ENCODE measurements around the gene HTRA3.
"Not testable (repeated sequence)": the region's sequence is repeated elsewhere in the genome, so short reads cannot be mapped to it uniquely, and the experiment has no call there.

Gene HTRA3

DNA sequence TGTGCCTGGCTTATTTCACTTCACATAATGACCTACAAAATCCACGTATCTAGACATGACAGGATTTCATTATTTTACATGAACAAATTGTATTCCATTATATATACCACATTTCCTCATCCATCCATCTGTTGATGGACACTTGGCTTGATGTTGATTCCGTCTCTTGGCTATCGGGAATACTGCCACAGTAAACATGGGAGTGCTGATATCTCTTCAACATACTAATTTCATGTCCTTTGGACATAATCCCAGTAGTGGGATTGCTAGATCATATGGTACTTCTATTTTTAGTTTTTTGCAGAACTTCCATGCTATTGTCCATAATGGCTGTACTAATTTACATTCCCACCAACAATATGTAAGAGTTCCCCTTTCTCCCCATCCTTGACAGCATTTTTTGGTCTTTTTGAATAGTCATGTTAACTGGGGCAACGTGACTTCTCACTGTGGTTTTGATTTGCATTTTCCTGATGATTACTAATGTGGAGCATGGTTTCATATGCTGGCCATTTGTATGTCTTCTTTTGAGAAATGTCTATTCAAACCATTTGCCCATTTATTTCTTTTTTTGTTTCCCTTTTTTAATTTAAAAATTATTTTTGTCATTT lies 68.9 kb downstream of the HTRA3 start:
- in situ Hi-C loops (cut with MboI; ENCODE audit: low sequenced_read_pairs): no loop called here

DNA sequence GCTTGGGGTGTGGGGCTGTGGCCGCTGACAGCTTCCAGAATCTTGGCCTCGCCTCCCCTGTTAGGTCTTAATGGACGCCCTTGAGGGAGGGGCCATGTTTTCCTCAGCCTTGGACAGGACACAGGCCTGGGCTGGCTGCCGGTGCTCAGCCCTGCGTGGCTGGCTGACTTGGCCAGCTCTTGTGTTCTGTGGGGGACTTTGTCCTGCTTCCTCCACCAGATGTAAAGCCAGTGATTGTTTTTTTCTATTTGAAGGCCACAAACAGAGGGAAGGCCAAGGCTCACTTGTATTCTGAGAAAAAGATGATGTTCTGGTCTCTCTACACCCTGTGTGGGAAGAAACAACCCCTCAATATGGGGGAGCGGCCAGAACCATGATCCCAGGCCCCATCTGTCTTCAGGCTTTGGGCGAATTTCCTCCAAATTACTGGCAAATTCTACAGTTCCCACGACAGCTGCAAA lies 71.3 kb downstream of the HTRA3 start:
- in situ Hi-C loops (cut with MboI; ENCODE audit: low sequenced_read_pairs): no loop called here

DNA sequence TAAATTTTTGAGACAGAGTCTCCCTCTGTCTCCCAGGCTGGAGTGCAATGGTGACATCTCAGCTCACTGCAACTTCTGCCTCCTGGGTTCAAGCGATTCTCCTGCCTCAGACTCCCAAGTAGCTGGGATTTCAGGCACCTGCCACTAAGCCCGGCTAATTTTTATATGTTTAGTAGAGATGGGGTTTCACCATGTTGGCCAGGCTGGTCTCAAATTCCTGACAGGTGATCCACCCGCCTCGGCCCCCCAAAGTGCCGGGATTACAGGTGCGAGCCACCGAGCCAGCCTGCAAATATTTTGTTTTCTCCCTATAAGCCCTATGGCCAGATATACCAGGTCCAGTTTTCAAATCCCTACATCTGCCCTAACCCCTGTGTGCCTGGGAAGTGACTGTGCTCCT lies 71.7 kb downstream of the HTRA3 start:
- in situ Hi-C loops (cut with MboI; ENCODE audit: low sequenced_read_pairs): not testable (repeated sequence)

DNA sequence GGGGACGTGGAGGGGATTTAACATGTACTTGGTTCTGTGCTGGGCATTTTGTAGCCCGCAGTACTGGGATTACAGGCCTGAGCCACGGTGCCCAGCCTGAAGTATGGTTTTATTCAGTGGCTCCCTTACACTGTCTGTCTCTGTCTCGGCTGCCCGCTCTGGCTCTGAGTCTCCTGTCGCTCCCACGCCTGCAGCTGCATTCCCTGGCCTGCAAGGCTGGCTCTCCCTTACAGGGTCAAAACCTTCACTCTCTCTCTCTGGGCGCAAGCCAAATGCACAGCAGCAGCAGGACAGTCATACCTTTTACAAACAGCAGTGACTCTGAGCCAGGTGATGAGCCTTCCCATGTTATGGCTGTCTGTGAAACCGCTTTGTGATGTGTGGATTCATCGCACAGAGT lies 72.1 kb downstream of the HTRA3 start:
- in situ Hi-C loops (cut with MboI; ENCODE audit: low sequenced_read_pairs): no loop called here

DNA sequence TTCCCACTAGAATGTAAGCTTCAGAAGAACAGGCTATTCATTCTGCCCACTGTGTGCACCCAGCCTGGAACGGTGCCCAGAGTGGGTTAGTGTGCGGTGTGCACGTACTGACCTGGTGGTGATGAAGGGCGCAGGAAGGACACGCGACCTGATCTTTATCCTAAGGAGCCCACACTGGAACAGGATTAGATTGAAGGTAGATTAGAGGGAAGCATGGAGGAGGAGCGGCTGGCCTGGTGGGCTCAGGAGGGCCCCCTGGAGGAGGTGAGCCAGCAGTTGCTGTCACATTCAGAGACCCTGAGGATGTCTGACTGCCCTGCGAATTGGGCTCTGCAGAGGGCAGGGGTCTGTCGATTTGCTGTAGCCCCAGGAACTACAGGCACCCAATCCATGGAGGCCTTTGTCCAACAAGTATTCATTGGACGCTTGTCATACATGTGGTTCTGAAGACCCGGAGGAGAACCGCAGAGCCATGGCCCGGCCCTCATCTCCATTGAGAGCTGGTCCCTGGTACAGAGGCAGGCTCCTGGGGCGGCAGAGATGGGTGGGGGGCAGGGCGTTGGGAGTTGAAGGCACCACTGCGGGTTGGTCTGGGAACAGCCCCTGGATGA lies 73.2 kb downstream of the HTRA3 start:
- in situ Hi-C loops (cut with MboI; ENCODE audit: low sequenced_read_pairs): no loop called here

DNA sequence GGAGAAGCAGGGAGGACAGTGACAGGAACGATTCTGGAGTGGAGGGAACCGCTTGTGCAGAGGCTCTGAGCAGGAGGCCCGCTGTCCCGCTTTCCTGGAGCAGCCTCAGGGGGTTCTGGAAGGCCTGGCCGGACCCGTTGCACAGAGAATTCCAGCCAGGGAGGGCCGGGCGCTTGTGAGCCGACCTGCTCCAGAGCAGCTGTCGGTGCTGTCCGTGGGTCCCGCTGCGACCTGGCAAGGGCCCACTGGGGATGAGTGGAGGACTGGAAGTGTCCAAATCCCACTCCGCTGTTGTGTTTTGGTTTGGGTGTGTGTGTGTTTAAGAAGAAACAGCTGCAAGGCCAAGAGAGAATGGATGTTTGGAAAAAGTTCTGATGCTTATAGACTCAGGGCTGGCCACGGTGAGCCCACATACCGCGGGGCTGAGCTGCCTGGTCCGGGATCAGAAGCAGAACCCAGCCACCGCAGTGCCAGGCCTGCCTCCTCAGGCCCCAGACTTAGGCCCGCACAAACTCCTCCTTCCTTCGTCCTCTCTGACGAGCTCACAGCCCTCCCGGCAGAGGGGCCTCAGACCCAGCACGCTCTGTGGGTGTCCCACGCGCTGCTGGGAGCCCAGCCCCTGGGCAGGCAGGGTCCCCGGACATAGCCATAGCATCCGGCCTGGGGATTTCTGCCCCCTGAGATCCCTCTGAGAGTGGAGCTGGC lies 73.9 kb downstream of the HTRA3 start:
- in situ Hi-C loops (cut with MboI; ENCODE audit: low sequenced_read_pairs): no loop called here

DNA sequence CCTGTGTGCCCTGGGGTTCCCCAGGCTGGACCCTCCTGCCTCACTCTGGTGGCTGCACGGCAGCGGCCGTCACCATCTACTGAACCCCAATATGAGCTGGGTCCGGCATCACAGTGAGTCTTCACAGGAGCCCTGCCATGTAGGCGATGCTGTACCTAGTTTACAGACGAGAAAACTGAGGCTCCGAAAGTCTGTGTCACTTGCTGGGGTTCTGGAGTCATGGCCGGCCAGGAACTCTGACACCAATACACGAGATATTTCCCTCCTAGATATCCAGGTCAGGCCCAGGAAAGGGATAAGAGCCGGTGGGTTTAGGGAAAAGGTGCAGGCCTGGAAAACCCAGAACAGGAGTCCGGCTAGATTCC lies 74.4 kb downstream of the HTRA3 start:
- in situ Hi-C loops (cut with MboI; ENCODE audit: low sequenced_read_pairs): no loop called here

DNA sequence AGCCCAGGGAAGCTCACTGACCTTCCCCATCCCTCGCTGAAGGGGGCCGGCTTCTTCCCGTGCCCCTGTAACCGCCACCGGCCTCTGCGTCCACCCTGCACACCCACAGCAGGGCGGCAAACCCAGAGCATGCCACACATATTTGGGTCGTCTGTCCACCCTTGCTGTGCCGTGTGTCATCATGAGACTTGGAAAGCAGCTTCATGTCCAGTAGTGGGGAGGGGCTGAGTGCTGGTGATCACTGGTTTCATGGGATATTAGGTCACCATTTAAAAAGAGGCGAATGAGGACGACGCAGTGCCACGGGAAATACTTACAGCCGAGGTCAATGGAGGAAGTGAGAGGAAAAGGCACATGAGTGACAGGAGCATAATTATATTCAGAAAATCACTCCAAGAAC lies 74.8 kb downstream of the HTRA3 start:
- in situ Hi-C loops (cut with MboI; ENCODE audit: low sequenced_read_pairs): no loop called here

DNA sequence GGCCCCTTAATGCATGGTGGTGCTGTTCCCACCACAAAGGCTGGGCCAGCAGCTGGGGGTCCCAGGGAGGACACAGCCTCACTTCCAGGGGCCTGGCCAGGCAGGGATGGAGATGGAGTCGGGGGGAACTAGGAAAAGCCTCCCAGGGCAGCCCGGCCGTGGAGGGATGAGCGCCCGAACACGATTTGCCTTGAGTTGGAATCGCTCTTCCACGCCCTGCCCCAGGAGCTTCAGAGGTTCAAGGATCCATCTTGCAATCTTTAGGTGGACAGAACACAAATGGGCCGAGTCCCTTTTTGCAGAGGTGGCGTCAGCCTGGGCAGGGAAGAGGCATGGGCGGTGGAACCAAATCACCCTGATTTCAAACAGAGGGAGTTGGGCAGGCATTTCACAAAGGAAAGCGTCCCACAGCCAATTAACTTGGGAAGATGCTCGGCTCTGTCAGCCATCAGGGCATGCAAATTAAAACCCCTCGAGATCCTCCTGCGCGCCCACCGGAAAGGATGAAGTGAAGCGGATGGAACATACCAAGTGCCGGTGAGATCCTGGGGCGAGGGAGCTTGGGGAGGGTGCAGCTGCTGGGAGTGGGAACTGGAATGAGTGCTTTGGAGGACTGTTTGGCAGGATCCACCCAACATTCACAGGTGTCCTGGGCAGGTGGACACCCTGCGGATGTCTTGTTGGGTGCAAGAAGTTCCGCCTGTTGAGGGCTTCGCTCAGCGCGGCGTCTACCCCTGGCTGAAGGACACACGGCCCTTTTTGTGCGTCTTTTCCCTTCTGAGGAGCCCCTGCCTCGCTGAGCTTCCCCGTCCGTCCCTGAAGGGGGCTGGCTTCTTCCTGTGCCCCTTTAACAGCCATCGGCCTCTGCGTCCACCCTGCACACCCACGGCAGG lies 75.7 kb downstream of the HTRA3 start:
- in situ Hi-C loops (cut with MboI; ENCODE audit: low sequenced_read_pairs): no loop called here

DNA sequence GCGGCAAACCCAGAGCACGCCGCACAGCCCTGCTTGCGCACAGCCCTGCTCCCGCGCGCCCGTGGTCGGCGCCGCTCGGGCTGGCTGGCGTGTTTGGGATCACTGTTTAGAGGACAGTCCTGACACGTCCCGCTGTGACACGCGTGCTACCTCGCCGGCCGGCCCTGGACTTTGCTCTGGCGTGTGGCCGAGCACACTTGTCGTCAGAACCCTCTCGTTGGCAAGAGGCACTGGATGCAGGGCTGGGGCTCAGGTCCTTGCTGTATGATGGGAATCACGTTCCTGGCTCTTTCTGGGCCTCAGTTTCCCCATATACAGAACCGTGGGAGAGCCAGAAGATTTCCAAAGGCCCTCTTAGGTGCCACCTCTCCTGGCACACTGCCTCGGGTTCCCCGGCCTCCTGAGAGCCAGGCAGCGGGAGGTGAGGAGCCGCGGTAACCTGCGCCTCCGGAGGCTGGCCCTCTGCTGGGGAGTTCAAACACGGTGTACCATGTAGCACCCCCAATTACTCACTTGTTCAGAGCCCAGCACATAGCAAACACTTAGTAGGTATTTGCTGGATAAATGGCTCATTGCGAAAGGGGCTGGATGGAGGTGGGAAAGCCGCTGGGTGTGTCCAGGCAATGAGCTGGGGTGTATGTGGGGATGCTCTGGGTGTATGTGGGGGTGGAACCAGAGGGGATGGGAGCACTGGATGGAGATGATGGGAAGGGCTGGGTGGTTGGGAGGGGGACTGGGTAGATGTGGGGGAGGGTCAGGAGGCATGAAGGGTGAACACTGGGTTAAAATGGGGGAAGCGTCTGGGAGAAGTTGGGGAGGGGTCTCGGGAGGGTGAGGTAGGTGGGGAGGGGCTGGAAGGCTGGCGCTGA lies 76.6 kb downstream of the HTRA3 start:
- in situ Hi-C loops (cut with MboI; ENCODE audit: low sequenced_read_pairs): no loop called here

DNA sequence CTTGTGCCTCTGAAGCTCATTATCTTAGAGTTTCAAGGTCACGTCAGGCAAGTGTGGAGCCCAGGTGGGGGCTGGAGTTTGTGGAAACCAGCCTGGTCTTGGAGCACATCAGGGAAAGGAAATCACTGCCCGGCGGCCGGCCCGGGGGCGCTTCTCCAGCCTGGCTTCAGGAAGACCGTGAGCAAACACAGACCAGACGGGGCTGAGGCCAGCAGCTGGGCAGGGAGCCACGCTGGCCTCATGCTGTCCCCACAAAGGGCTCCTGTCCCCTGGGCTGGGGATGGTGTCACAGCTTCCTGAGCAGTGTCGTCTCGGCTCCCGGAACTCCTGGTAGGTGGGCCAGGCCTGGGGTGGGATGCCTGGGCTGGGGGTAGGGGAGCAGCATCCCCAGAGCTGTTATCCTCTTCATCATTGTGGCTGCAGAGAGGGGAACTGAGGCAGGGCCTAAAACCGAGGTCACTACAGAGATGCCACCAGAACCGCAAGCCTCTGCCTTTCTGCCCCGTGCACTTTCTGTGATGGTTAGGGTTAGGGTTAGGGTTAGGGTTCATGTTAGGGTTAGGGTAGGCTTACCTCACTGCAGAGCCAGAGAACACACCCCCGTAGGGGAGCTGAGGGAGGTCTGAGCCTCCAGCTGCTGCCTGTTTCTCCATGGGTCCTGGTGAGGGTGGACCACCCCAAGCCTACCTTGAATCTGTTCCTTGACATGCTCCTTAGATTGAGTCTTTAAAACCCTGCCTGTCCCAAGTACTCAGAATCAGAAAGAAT lies 77.5 kb downstream of the HTRA3 start:
- in situ Hi-C loops (cut with MboI; ENCODE audit: low sequenced_read_pairs): no loop called here

DNA sequence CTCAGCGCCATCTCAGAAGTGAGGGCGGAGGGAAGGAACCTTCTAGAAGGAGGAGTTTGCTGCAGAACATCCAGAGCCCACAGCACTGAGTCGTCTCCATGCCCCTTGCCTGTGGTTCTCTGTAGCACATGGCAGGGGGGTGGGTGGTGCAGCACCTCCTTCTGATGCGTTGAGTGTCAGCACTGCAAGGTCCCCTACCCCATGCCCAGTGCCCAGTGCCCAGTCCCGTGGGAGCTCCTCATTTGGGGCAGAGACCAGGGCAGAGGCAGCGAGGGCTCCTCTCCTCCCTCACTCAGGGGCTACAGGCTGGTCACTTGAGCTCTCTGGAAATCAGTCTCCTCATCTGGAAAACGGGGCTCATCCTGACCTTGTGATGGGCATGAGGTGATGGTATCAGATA lies 78.1 kb downstream of the HTRA3 start:
- in situ Hi-C loops (cut with MboI; ENCODE audit: low sequenced_read_pairs): no loop called here

DNA sequence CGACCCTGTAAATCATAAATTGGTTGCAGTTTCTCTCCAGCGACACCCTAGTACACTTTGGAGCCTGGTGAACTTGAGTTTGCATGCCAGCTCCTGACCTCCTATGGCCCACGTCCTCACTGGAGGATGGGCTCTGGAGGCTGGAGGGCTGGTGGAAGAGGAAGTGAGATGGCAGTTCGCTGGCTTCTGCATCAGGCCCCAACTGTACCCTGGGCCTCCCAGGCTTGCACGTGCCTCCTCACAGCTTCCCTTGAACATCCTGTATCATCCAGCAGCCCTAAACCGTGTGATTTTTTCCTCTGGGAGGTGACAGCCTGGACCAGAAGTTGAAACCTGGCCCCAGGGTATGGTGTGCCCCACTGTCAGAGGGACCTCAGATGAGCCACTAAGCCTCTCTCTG lies 78.5 kb downstream of the HTRA3 start:
- in situ Hi-C loops (cut with MboI; ENCODE audit: low sequenced_read_pairs): no loop called here

DNA sequence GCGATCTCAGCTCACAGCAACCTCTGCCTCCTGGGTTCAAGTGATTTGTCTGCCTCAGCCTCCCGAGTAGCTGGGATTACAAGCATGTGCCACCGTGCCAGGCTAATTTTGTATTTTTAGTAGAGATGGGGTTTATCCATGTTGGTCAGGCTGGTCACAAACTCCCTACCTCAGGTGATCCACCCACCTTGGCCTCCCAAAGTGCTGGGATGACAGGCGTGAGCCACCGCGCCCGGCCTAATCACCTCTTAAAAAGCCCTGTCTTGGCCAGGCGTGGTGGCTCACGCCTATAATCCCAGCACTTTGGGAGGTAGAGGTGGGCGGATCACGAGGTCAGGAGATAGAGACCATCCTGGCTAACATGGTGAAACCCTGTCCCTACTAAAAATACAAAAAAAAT lies 79.7 kb downstream of the HTRA3 start:
- in situ Hi-C loops (cut with MboI; ENCODE audit: low sequenced_read_pairs): not testable (repeated sequence)

DNA sequence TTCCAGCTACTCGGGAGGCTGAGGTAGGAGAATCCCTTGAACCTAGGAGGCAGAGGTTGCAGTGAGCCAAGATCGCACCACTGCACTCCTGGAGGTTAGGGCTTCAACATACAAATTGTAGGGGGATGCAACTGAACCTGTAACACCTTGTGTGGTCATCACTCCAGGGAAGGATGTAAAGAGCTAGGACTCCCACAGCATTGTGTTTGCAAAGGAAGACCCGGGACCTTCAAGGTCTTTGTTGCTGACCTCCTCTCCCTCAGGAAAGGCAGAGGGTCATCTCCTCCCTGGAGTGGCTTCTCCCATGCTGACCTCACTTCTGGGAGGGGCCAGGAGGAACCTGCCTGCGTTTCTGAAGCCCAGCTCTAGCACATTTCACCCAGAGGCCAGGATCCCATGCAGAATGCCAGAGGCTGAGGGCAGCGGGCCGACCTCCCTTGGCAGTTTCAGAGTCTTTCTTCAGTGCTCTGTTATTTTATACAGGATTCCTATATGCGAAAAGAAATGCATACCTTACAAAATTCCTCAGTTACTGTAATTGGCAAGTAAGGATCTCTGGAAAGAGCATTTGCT lies 80.2 kb downstream of the HTRA3 start:
- in situ Hi-C loops (cut with MboI; ENCODE audit: low sequenced_read_pairs): no loop called here

DNA sequence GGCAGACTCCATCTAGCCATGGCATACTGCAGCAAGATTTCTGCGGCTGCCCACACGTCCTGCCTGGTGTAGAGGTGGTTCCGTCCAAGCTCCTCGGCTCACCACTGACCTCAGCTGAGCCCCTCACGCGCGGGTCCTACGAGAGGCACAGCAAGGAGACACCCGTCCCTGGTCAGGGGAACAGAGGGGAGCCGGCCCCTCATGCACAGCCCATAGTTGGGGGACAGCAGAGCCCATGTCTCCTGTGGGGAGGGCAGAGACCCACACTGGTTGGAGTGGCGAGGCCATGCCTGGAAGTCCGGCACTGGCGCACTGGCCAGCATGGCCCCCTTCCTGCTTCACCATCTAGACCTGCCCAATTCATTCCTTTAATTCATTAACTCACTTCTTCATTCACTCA lies 80.8 kb downstream of the HTRA3 start:
- in situ Hi-C loops (cut with MboI; ENCODE audit: low sequenced_read_pairs): no loop called here

DNA sequence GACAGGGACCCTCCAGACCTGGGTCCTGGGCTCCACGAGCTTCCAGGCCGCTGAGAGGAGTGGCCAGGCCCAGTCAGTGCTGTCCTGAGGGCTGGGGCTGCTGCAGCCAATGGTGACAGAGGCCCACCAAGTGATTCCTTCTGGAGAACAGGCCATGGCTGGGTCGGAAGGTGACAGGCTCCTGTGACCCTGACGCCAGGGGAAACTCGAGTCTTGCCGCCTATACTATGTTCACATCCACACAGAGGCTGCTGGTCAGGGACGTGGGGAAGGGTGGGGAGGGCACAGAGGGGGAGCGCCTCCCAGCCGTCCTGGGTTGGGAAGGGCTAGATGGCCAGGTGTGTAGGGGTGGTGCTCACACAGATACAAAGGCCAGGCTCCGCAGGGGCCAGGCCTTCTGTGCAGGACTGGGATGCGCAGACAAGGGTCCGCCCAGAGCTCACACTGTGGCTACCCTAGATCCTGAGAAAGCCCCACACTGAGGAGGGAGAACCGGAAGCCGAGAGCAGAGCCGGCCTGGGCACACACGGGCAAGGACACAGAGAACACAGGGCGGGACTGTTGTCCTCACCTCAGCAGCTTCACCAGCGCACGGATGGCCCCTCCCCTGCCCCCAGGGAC lies 81.4 kb downstream of the HTRA3 start:
- in situ Hi-C loops (cut with MboI; ENCODE audit: low sequenced_read_pairs): no loop called here

DNA sequence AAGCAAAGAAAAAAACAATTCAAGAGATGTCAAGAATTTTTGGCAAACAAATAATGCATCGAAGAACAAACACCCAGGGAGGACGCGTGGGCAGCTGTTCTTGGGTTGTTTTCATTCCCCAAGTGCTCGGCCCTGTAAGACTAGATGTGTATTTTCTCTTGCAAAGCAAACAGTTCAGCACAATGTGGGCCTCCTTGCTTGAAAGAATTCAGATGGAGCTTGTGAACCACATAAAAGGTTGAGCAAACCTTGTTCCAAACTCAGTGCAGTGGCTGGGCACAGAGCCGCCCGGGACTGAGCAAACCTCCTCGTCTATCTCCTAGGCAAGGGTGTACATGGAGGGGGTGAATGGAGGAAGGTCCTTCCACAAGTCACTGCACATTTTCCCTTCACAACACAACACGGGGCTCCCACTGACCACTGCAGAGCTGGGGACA lies 82.4 kb downstream of the HTRA3 start:
- in situ Hi-C loops (cut with MboI; ENCODE audit: low sequenced_read_pairs): no loop called here

All from HL-60/S4 treated with retinoic acid at 250 ng/mL for 4 days and 3 days (cell line).